ENCODE measurements around the gene CRTC1.

CRTC1 gene

GRCh38 chr19:18771328-18772242 lies 88.1 kb downstream of the CRTC1 start:
- peak; percentile 74 for DNase-seq (ENCODE audit: low spot score)

DNA sequence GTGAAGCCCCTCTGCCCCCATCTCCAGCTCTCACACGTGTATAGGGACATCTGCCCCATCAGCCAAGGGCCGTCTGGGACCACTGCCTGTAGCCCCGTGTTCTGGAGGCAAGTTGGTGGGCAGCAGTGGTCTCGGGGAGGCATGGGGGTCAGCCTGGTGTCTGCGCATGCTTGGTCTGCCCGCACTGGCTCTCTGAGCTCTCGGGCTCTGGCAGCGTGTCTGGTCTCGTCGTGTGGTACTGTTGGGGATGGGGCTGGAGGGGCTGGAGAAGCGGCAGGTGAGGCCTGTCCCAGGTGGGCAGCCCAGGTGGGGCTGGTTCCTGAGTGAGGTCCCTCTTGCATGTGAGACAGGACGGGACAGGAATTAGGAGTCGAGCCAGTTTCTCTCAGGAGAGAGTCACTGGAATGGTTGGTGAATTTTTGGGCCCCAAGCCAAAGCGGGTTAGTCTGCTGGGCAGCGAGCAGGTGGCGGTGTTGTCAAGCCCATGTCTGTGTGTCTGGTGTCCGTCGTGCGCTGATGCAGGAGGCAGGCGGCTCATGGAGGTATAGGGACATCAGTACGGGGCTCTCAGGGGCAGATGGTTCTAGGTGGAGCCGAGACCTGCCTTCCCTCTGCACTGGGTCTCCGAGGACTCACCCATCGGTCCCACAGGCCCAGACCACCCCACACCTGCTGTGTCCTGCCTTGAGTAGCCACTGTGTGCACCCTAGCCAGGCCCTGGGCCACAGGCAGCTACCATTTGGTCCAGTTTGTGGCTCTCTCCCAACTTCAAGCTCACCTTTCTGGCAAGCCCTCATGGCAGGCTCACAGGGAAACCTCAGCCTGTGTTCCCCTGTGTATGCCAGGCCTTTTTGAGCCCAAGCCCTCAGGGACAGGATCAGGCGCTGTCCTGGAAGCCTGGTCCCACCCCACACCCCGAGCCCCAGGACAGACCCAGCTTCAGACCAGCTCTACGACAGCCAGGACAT lies 89.4 kb downstream of the CRTC1 start:
- DNase-seq (ENCODE audit: low spot score) = no peak

DNA sequence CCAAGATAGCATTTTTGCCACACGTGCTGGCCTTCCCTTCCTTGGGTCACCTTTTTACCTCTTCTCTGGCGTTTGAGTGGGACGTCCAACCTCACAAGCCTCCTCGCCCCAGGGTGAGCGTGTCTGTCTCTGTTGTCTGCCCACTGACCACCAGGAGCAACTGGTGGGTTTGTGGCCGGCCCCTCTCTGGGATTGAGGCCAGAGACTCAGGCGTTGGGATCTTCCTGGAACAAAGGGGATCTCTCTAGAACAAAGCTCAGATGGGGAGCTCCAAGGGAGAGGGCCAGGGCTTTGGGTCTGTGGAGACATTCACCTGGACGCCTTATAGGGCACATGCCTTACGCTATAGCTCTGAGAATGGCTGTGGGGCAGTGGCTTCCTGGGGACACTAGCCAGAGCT lies 90.2 kb downstream of the CRTC1 start:
- DNase-seq (ENCODE audit: low spot score) = no peak

- DNase-seq (ENCODE audit: low spot score) = no peak
Measured at GRCh38 chr19:18774107-18774506, 90.6 kb downstream of the CRTC1 start.

DNA sequence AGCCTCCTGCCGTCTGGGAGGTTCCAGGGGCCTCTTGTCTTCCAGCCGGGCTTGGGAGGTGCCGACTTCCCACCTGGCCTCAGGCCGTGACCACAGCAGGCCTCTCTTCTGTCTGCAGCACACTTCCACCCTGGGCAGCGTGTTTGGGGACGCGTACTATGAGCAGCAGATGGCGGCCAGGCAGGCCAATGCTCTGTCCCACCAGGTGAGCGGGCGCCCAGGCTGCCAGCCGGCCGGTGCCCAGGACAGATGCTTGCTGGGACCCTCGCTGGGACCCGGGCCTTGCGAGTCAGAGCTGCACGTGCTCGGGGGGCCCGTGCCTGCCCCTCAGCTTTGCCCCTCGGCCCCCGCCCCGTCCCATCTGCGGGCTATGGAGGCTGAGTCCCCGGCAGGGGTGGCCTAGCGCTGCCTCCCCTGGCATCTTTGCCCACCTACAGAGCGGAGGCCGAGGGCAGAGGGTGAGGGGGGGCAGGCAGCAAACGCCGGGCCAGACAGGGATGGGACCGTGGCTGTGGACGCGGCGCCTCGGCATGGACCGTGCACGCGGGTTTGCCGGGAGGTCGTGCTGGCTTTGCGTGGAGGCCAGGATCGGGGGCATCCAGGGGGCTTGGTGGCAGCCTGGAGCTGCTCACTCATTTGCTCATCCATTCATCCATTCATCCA lies 91.4 kb downstream of the CRTC1 start:
- no peak for DNase-seq (ENCODE audit: low spot score)

DNA sequence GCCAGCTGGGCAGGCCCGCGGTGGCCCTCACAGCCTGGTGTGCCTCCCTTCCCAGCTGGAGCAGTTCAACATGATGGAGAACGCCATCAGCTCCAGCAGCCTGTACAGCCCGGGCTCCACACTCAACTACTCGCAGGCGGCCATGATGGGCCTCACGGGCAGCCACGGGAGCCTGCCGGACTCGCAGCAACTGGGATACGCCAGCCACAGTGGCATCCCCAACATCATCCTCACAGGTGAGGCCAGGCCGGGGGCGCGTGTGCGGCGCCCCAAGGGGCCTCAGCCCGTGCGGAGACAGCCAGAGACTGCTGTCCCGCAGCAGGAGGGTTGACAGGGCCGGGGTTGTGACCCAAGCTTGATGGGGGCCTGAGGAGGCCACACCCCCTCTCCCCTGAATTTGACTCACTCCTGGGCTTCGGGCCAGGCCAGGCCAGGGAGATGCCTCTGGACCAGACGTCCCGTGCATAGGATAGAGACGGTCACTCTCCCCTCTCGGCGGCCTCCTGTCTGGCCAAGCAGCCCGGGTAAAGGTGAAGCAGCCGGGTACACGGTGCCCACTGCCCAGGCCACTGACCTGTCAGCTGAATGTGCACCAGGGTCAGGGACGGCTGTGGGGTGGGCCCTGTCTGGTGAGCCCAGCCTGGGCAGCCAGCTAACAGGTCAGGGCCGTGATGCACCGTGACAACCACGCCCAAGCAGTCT lies 92.3 kb downstream of the CRTC1 start:
- DNase-seq (ENCODE audit: low spot score) = no peak

GRCh38 chr19:18776288-18776594 lies 92.8 kb downstream of the CRTC1 start:
- DNase-seq (ENCODE audit: low spot score) = no peak

DNA sequence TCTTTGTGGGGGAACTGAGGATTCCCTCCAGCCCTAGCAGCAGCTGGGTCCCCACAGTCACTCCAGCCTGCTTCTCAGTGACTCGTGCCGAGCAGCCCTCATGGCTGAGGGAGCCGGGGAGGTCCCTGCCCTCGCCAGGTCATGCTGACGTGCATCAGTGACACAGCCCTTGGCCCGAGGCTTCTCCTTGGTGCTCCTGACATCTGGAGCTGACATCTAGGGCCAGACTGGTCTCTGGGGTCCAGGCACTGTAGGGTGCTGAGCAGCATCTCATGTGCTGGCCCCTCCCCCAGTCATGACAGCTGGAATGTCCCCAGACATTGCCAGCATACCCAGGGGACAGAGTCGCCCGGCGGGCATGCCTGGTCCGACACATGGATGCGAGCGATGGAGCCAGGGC lies 93.3 kb downstream of the CRTC1 start:
- DNase-seq (ENCODE audit: low spot score) = no peak

DNA sequence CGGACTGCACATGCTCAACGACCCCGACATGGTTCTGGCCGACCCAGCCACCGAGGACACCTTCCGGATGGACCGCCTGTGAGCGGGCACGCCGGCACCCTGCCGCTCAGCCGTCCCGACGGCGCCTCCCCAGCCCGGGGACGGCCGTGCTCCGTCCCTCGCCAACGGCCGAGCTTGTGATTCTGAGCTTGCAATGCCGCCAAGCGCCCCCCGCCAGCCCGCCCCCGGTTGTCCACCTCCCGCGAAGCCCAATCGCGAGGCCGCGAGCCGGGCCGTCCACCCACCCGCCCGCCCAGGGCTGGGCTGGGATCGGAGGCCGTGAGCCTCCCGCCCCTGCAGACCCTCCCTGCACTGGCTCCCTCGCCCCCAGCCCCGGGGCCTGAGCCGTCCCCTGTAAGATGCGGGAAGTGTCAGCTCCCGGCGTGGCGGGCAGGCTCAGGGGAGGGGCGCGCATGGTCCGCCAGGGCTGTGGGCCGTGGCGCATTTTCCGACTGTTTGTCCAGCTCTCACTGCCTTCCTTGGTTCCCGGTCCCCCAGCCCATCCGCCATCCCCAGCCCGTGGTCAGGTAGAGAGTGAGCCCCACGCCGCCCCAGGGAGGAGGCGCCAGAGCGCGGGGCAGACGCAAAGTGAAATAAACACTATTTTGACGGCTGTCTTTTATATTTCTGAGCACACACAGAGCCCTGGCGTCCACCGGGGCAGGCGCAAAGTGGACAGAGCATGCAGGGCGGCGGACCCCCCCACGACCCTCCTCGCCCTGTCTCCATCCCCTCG lies 94.0 kb downstream of the CRTC1 start:
- no peak for DNase-seq (ENCODE audit: low spot score)

DNA sequence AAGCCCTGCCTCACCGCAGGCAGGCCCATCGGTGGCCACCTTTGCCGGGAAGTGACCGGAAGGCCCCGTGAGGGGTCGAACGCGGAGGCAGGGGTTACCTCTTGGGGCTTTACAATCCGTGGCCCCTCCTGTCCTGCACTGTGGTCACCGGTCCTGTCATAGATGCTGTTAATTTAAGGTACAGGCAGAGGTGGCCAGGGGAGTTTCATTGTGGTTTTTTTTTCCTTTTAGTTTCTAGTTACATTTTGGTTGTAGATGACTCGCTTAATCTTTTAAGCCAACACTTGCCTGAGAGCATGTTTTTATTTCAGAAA lies 94.6 kb downstream of the CRTC1 start:
- no peak for DNase-seq (ENCODE audit: low spot score)

- no peak for DNase-seq (ENCODE audit: low spot score)
Measured at GRCh38 chr19:18778826-18779495, 95.5 kb downstream of the CRTC1 start.

- DNase-seq (ENCODE audit: low spot score) = no peak
Measured at GRCh38 chr19:18780081-18780480, 96.6 kb downstream of the CRTC1 start.

GRCh38 chr19:18780631-18781030 lies 97.2 kb downstream of the CRTC1 start:
- DNase-seq (ENCODE audit: low spot score) = no peak

DNA sequence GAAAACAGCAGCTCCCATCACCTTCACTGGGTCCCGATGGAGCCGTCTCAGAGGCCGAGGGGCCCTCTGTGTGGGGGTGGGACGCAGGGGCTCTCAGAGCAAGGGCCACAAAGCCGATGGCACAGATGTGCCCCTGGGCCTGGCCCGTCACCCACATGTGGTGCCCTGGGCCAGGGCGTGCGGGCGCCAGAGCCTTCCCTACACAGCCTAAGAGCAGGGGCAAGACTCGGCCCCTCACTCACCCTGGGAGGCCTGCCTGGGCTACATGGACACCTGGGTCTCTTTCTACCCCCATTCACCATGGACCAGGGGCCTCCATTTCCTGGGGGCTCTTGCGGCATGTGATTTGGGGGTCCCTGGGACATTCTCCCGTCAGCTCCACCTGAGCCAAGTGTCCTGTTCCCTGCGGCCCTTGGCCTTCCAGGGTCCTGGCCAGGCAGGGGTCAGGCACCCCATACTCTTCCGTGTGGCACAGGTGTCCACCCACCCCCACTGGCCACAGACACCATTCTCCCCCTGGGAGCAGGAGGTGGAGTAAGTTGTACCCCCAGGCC lies 97.6 kb downstream of the CRTC1 start:
- no peak for DNase-seq (ENCODE audit: low spot score)

- no peak for DNase-seq (ENCODE audit: low spot score)
Measured at GRCh38 chr19:18781885-18782527, 98.5 kb downstream of the CRTC1 start.

DNA sequence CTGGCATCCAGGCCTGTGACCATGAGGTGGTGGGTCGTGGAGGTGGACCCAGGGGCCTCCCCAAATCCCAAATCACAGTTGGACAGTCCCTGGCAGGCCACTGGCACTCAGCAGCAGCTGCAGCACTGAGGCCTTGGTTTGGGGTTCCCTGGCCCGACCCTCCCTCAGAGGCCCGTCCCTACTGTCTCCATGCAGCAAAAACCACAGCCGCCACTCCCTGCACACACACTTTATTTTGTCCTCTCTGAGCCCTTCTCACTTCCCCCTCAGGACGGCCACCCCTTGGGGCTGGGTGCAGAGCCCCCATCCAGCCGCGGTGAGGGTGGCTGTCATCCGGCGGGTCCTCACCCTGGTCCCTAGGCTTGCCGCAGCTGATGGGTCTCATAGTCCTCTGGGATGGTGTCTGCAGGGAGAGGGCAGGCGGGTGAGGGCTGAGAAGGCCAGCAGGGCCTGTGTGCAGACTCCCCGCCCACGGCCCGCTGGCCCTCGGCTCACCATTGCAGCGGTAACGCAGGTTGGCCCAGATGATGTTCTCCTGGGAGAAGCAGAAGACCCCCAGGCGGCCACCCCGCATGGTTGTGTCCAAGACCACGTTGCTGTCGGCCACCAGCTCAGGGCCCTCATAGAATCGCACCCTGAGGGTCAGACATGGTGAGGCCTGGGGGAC lies 99.2 kb downstream of the CRTC1 start:
- DNase-seq (ENCODE audit: low spot score) = no peak

DNA sequence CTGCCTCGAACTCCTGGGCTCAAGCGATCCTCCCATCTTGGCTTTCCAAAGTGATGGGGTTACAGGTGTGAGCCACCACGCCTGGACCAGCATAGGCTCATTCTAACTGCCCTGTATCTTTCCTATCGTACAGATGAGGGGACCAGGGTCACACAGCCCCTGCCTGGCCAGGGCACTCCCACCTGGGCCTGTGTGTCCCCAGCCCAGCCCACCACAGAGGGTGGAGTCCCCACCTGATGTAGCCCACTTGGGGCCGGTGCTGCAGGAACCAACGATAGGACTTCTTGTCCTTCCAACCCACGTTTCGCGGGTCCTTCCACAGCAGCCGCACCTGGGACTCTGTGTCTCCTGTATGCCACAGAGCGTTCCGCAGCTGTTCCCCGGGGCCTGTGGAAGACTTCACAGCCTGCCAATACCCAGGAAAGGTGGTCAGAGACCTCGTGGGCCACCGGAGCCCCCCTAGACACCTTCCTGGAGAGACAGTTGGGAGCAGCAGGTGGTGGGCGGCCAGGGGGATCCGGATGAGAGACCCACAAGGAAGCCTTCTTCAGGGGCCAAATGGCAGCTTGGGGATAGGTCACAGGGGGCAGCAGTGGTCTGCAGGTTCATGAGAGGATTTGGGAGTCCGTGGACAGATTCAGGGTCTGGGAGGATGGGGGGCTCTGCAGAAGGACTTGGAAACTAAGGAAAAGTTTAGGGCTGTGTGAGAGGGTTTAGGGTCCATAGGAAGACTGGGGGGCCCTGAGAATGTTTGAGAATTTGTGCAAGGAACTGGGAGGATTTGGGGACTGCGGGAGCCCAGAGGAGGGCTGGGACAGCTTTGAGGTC lies 100.7 kb downstream of the CRTC1 start:
- DNase-seq (ENCODE audit: low spot score) = no peak

GRCh38 chr19:18784786-18785120 lies 101.3 kb downstream of the CRTC1 start:
- no peak for DNase-seq (ENCODE audit: low spot score)
